Natural killer cell (primary cell): Measurements from ENCODE around the gene CD93. TPM values are rescaled to one million over a fixed set of nuclear protein-coding genes. Genes with fewer than 3 reads are reported as not detected.

Source experiments
- ATAC-seq, 3 donors: fragments of 150-1000 bp in 2 of 3; fragments of 200-7000 bp in 1 of 3; cut with Tn5 transposase; 1 replicate in 1 of 3; 2 replicates in 2 of 3; pipeline ENCODE4 v1.10.0; 2021; ENCODE audit warnings: mild to moderate bottlenecking in 2 of 3, moderate library complexity in 2 of 3
- DNase-seq, 2 donors: peaks; one replicate each; pipeline versions ENCODE4 v3.0.0 to v3.0.0-alpha.2; 2013 to 2021; ENCODE audit warnings: mixed read lengths in 1 of 2
- H3K27ac ChIP-seq: one replicate; pipeline ENCODE4 v1.5.1; 2013; ENCODE audit warnings: mild to moderate bottlenecking, low read length
- H3K27me3 ChIP-seq: one replicate; pipeline ENCODE4 v1.6.1; 2013; ENCODE audit warnings: low read length; ENCODE audit not compliant: control insufficient read depth, insufficient read depth
- H3K36me3 ChIP-seq: one replicate; pipeline ENCODE4 v1.6.1; 2013; ENCODE audit warnings: low read length; ENCODE audit not compliant: control insufficient read depth, insufficient read depth
- H3K4me1 ChIP-seq: one replicate; pipeline ENCODE4 v1.6.1; 2013; ENCODE audit warnings: low read length; ENCODE audit not compliant: control insufficient read depth, insufficient read depth
- H3K4me3 ChIP-seq: one replicate; pipeline ENCODE4 v1.5.1; 2013; ENCODE audit warnings: low read length
- H3K9me3 ChIP-seq: one replicate; pipeline ENCODE4 v1.6.1; 2013; ENCODE audit warnings: low read length; ENCODE audit not compliant: control insufficient read depth, insufficient read depth
- H3K27ac Mint-ChIP-seq, 2 donors: one replicate each; pipeline ENCODE4 v1.8.0; 2022; ENCODE audit warnings: mild to moderate bottlenecking in 2 of 2, mixed read lengths in 2 of 2, moderate library complexity in 1 of 2
- H3K27me3 Mint-ChIP-seq, 2 donors: one replicate each; pipeline ENCODE4 v1.8.0; 2022; ENCODE audit warnings: low read depth in 2 of 2, mixed read lengths in 2 of 2
- H3K36me3 Mint-ChIP-seq: one replicate; pipeline ENCODE4 v1.8.0; 2022; ENCODE audit warnings: mixed read lengths
- H3K4me1 Mint-ChIP-seq, 2 donors: one replicate each; pipeline ENCODE4 v1.8.0; 2022; ENCODE audit warnings: mixed read lengths in 2 of 2
- H3K4me3 Mint-ChIP-seq: one replicate; pipeline ENCODE4 v1.8.0; 2022; ENCODE audit warnings: mild to moderate bottlenecking, moderate library complexity, mixed read lengths
- H3K9me3 Mint-ChIP-seq, 2 donors: one replicate each; pipeline ENCODE4 v1.8.0; 2022; ENCODE audit warnings: mixed read lengths in 2 of 2
- CTCF ChIP-seq: fragments of 200-600 bp; IDR thresholded peaks from one replicate; pipeline ENCODE4 v1.8.0; 2022; ENCODE audit warnings: antibody characterized with exemption
- WGBS: methylation state at CpG from one replicate; pipeline ENCODE4 v1.1.7; 2013; ENCODE audit warnings: missing lambda C conversion rate; ENCODE audit not compliant: insufficient coverage; 5-methylcytosine and 5-hydroxymethylcytosine counted together
- intact Hi-C: fragments of 100-400 bp; cut with micrococcal nuclease; formaldehyde crosslinking; loops from one replicate; pipeline ENCODE4 v1.14.2; 2022
- total RNA-seq, 4 donors: library from RNA; stranded (reverse); fragments of 120-200 nt in 1 of 4; gene quantifications; one replicate each; pipeline versions ENCODE4 v1.2.3 to v1.2.4, GENCODE V29; 2013 to 2022

Gene CD93
- total RNA-seq, 3 donors from 2014 or later (not counting 1 experiment from before 2014, with no cell fraction given) = 8.0 to 17.9 (median 17.2) TPM

- Mint-ChIP-seq H3K36me3 (no peaks in the 10 kb centered on the region), H3K4me3 (no peak overlapping the region), H3K4me1 (peaks cover 0 to 7% of the 10 kb centered on the region in 2 donors), H3K9me3 (no peaks in the 10 kb centered on the region), H3K27me3 (peaks cover 0 to 7% of the 10 kb centered on the region in 2 donors), H3K27ac (no peak overlapping the region)
- 80% methylated on average over 13 of the region's 13 CpGs for WGBS
- H3K27me3 ChIP-seq = no peaks in the 10 kb centered on the region
- no peak for TF ChIP-seq CTCF
- intact Hi-C loops = no loop called here
- no peaks in the 10 kb centered on the region for H3K4me1 ChIP-seq
- DNase-seq = no peak
- no peak for ATAC-seq
- no peaks in the 10 kb centered on the region for H3K9me3 ChIP-seq
- no peak overlapping the region for H3K4me3 ChIP-seq
- no peak overlapping the region for H3K27ac ChIP-seq
- no peaks in the 10 kb centered on the region for H3K36me3 ChIP-seq
These were observed 8.2 kb upstream of the CD93 start for GRCh38 chr20:23094213-23094896.

GRCh38 chr20:23093613-23094012, 7.5 kb upstream of the CD93 start:
- Mint-ChIP-seq H3K27me3 (peaks cover 0 to 7% of the 10 kb centered on the region in 2 donors), H3K36me3 (no peaks in the 10 kb centered on the region), H3K27ac (no peak overlapping the region), H3K4me1 (peaks cover 0 to 9% of the 10 kb centered on the region in 2 donors), H3K9me3 (no peaks in the 10 kb centered on the region), H3K4me3 (no peak overlapping the region)
- H3K27me3 ChIP-seq = no peaks in the 10 kb centered on the region
- no peak for TF ChIP-seq CTCF
- DNase-seq = no peak
- intact Hi-C loops = no loop called here
- WGBS = 62% methylated on average over 3 of the region's 3 CpGs
- no peak overlapping the region for H3K27ac ChIP-seq
- no peaks in the 10 kb centered on the region for H3K9me3 ChIP-seq
- no peaks in the 10 kb centered on the region for H3K4me1 ChIP-seq
- H3K4me3 ChIP-seq = no peak overlapping the region
- H3K36me3 ChIP-seq = no peaks in the 10 kb centered on the region
- no peak for ATAC-seq

- ATAC-seq = no peak
- 76% methylated on average over 5 of the region's 7 CpGs for WGBS
- H3K36me3 Mint-ChIP-seq = no peaks in the 10 kb centered on the region
- no peaks in the 10 kb centered on the region for H3K9me3 ChIP-seq
- intact Hi-C loops = no loop called here
- H3K4me3 ChIP-seq = no peak overlapping the region
- no peak for TF ChIP-seq CTCF
- H3K36me3 ChIP-seq = no peaks in the 10 kb centered on the region
- no peak overlapping the region for H3K4me3 Mint-ChIP-seq
- no peak overlapping the region for H3K27ac ChIP-seq
- no peak for DNase-seq
- peaks cover 6% of the 10 kb centered on the region for H3K4me1 ChIP-seq
- H3K27ac Mint-ChIP-seq = no peak overlapping the region
- no peaks in the 10 kb centered on the region for H3K27me3 ChIP-seq
- peaks cover under 1 to 10% of the 10 kb centered on the region in 2 donors for H3K4me1 Mint-ChIP-seq
- no peaks in the 10 kb centered on the region for H3K9me3 Mint-ChIP-seq
- H3K27me3 Mint-ChIP-seq = peaks cover 0 to 4% of the 10 kb centered on the region in 2 donors
These were observed 6.9 kb upstream of the CD93 start for GRCh38 chr20:23092861-23093495.
